ENCODE measurements around the gene NXPH2. TPM values are rescaled to one million over a fixed set of nuclear protein-coding genes. Genes with fewer than 3 reads are reported as not detected.

NXPH2 gene
- total RNA-seq, 1 experiment from 2014 or later, result 1.8 TPM

- H4K91ac ChIP-seq (ENCODE audit: insufficient read length, low read depth, low read length), result no peak overlapping the region
- Mint-ChIP-seq H3K27me3 (ENCODE audit: low read depth) (no peaks in the 10 kb centered on the region), H3K36me3 (ENCODE audit: insufficient read depth in 1 of 3, low read depth in 3 of 3) (no peaks in the 10 kb centered on the region), H3K27ac (no peak overlapping the region), H3K9me3 (no peaks in the 10 kb centered on the region; a peak in 2 of 5 replicates), H3K4me3 (no peak overlapping the region), H3K4me1 (peaks cover 10 to 16% of the 10 kb centered on the region in 2 experiments)
- no peak overlapping the region for H3T11ph ChIP-seq (ENCODE audit: low read length)
- no peak overlapping the region for H2BK12ac ChIP-seq (ENCODE audit: insufficient read length, low read depth, low read length)
- DNase-seq, result no peak
- no peaks in the 10 kb centered on the region for H3K27me3 ChIP-seq (ENCODE audit: insufficient read depth, low read length)
- no peaks in the 10 kb centered on the region for H3K23me2 ChIP-seq (ENCODE audit: insufficient read length, low read depth, low read length, poor library complexity, severe bottlenecking)
- H4K20me1 ChIP-seq (ENCODE audit: control insufficient read depth, insufficient read depth, insufficient read length), result no peaks in the 10 kb centered on the region
- WGBS (ENCODE audit: extremely low coverage, insufficient read length, low lambda C conversion rate), result no CpG with 5 or more reads among the region's 2 CpGs
- H3K23ac ChIP-seq (ENCODE audit: insufficient read length, low read depth, low read length), result no peak overlapping the region
- no peak overlapping the region for H3K27ac ChIP-seq (ENCODE audit: insufficient read length, low read depth, low read length)
- H3K4me2 ChIP-seq (ENCODE audit: insufficient read depth, insufficient read length, low read length), result no peak overlapping the region
- no peaks in the 10 kb centered on the region for H3K79me2 ChIP-seq (ENCODE audit: insufficient read depth, low read length)
- H2BK20ac ChIP-seq (ENCODE audit: low read depth, low read length, poor library complexity, severe bottlenecking), result no peak overlapping the region
- no peaks in the 10 kb centered on the region for H3K79me1 ChIP-seq (ENCODE audit: insufficient read depth, low read depth, low read length, poor library complexity, severe bottlenecking)
- no peak overlapping the region for H2BK5ac ChIP-seq (ENCODE audit: insufficient read length, low read length)
- H3K4ac ChIP-seq (ENCODE audit: low read depth, low read length), result no peak overlapping the region
- H3K9ac ChIP-seq (ENCODE audit: extremely low read depth, insufficient read length, low read length), result no peak overlapping the region
- H3K14ac ChIP-seq (ENCODE audit: insufficient read depth, low read length), result no peak overlapping the region
- no peaks in the 10 kb centered on the region for H3K9me3 ChIP-seq (ENCODE audit: control insufficient read depth, low read depth, low read length)
- H3K56ac ChIP-seq (ENCODE audit: insufficient read length, low read depth, low read length), result no peak overlapping the region
- no peak overlapping the region for H4K5ac ChIP-seq (ENCODE audit: insufficient read length, low read depth, low read length)
- no peak overlapping the region for H3K18ac ChIP-seq (ENCODE audit: insufficient read length, low read depth, low read length)
- H2AFZ ChIP-seq (ENCODE audit: low read length), result no peak overlapping the region
- H2BK120ac ChIP-seq (ENCODE audit: low read depth, low read length, poor library complexity, severe bottlenecking), result no peak overlapping the region
- no peak for TF ChIP-seq CTCF (conservative IDR thresholded peaks at IDR 0.05)
- no peak overlapping the region for H4K8ac ChIP-seq (replicated peaks; ENCODE audit: insufficient read length, low read depth, low read length)
- no peaks in the 10 kb centered on the region; the same call in 1 of the 2 replicates for H3K4me1 ChIP-seq (ENCODE audit: insufficient read depth, low read length)
- H2BK15ac ChIP-seq (ENCODE audit: low read depth, low read length), result no peak overlapping the region
- H2AK5ac ChIP-seq (ENCODE audit: insufficient read length, low read length), result no peak overlapping the region
Observed at GRCh38 chr2:138682163-138682562, 98.0 kb downstream of the NXPH2 start.
